HepG2 (cell line): ENCODE measurements around the gene SPRED2. TPM values are rescaled to one million over a fixed set of nuclear protein-coding genes. Genes with fewer than 3 reads are reported as not detected.

Source experiments
- ATAC-seq: fragments of 200-7000 bp; cut with Tn5 transposase; 3 replicates; pipeline ENCODE4 v1.9.1; 2020; ENCODE audit warnings: mild to moderate bottlenecking, moderate library complexity
- BruUV-seq: library from RNA; stranded (reverse); fragments of 400-500 nt; replicated peaks from 2 replicates; lab custom pipeline; 2021; lab: Mats Ljungman, UMichigan
- CTCF ChIA-PET: fragments of 300-600 bp; formaldehyde crosslinking; extraction: SDS; loops from one replicate; lab custom pipeline; 2021; ENCODE audit warnings: low total read pairs, inconsistent platforms, low intra/inter-chr PET ratio; lab: Yijun Ruan, JAX
- POLR2A ChIA-PET: fragments of 350-600 bp; sonication (Branson Sonifier 250); formaldehyde crosslinking; loops from one replicate; lab custom pipeline; 2020; ENCODE audit warnings: antibody characterized with exemption, inconsistent platforms; lab: Yijun Ruan, JAX
- DNase-seq: peaks from one replicate; pipeline ENCODE4 v3.0.0-alpha.2; 2015; ENCODE audit warnings: low spot score
- FAIRE-seq: peaks from 3 replicates; lab custom pipeline; 2011; peaks lifted over from hg19 to GRCh38; lab: Jason Lieb, UNC
- H2AFZ ChIP-seq: one replicate; pipeline ENCODE4 v1.6.1; 2011; ENCODE audit warnings: low read length, inconsistent platforms
- H3K27ac ChIP-seq: fragments of 300-600 bp; 3 replicates; pipeline ENCODE4 v1.8.0; 2011; ENCODE audit warnings: mixed run types, mild to moderate bottlenecking, mixed read lengths, low read length, inconsistent platforms; ENCODE audit not compliant: insufficient read depth; ENCODE audit errors: extremely low read length
- H3K27me3 ChIP-seq, 2 experiments: fragments of 200-600 bp in 1 of 2; 2 replicates in 1 of 2; 3 replicates in 1 of 2; pipeline versions ENCODE4 v1.6.0 to v1.8.0; 2011; ENCODE audit warnings: low read length in 2 of 2, mild to moderate bottlenecking in 2 of 2, moderate library complexity in 2 of 2, inconsistent platforms in 1 of 2; ENCODE audit not compliant: insufficient read depth in 2 of 2, control insufficient read depth in 1 of 2
- H3K36me3 ChIP-seq, 2 experiments: fragments of 200-600 bp in 1 of 2; replicated peaks in 1 of 2; 2 replicates in 1 of 2; 3 replicates in 1 of 2; pipeline versions ENCODE4 v1.5.1 to v1.8.0; 2011; ENCODE audit warnings: low read length in 2 of 2, inconsistent platforms in 1 of 2; ENCODE audit not compliant: insufficient read depth in 2 of 2, control insufficient read depth in 1 of 2
- H3K4me1 ChIP-seq: 2 replicates; pipeline ENCODE4 v1.5.1; 2012; ENCODE audit warnings: low read length, inconsistent platforms; ENCODE audit not compliant: insufficient read depth
- H3K4me2 ChIP-seq: 2 replicates; pipeline ENCODE4 v1.6.0; 2011; ENCODE audit warnings: low read depth, low read length, inconsistent platforms
- H3K4me3 ChIP-seq, 3 experiments: fragments of 200-600 bp in 1 of 3; sonication (generic), shearing (Covaris generic) in 1 of 3; replicated peaks in 1 of 3; 2 replicates each; pipeline ENCODE4 v1.5.1; 2011 to 2016; ENCODE audit warnings: low read length in 3 of 3, inconsistent platforms in 2 of 3, low read depth in 2 of 3, mild to moderate bottlenecking in 2 of 3, control low read depth in 1 of 3, mixed read lengths in 1 of 3; ENCODE audit not compliant: insufficient read depth in 1 of 3
- H3K79me2 ChIP-seq: one replicate; pipeline ENCODE4 v1.6.1; 2011; ENCODE audit warnings: low read length, inconsistent platforms; ENCODE audit not compliant: insufficient read depth
- H3K9ac ChIP-seq: 2 replicates; pipeline ENCODE4 v1.6.0; 2011; ENCODE audit warnings: mild to moderate bottlenecking, low read depth, low read length, inconsistent platforms; ENCODE audit not compliant: insufficient read depth
- H3K9me3 ChIP-seq: 2 replicates; pipeline ENCODE4 v1.5.1; 2012; ENCODE audit warnings: mild to moderate bottlenecking, low read length
- H4K20me1 ChIP-seq: 2 replicates; pipeline ENCODE4 v1.6.0; 2011; ENCODE audit warnings: inconsistent platforms, mild to moderate bottlenecking, low read length, moderate library complexity; ENCODE audit not compliant: insufficient read depth
- NONO ChIP-seq, 2 experiments: fragments of 450-650 bp in 1 of 2; sonication (generic) in 1 of 2; formaldehyde crosslinking in 1 of 2; IDR thresholded peaks in 1 of 2; conservative IDR thresholded peaks in 1 of 2; 2 replicates each; pipeline versions ENCODE4 v1.6.1 to v1.8.0; 2017 to 2022; ENCODE audit warnings: mild to moderate bottlenecking in 1 of 2, missing genetic modification reagents in 1 of 2, moderate library complexity in 1 of 2
- ZNF3 ChIP-seq: IDR thresholded peaks from 2 replicates; pipeline ENCODE4 v1.7.0; 2017; ENCODE audit warnings: inconsistent platforms
- ZNF326 ChIP-seq: sonication (generic); formaldehyde crosslinking; IDR thresholded peaks from 2 replicates; pipeline ENCODE4 v1.4.0; 2020; ENCODE audit warnings: missing genetic modification reagents, borderline replicate concordance
- WGBS: methylation state at CpG from one replicate; pipeline ENCODE4 v1.1.6; 2017; ENCODE audit warnings: low lambda C conversion rate; 5-methylcytosine and 5-hydroxymethylcytosine counted together
- in situ Hi-C: cut with HindIII; loops from 2 replicates; pipeline ENCODE4 v1.10.0; 2017; ENCODE audit warnings: low pct_unique_long_range_greater_than_20kb; ENCODE audit not compliant: extremely low pct_ligation_motif_present
- intact Hi-C: fragments of 100-400 bp; cut with micrococcal nuclease; formaldehyde crosslinking; loops from one replicate; pipeline ENCODE4 v1.10.0; 2022; ENCODE audit not compliant: unreplicated experiment
- polyA plus RNA-seq, 8 experiments: library from polyadenylated mRNA; depleted of rRNA in 3 of 8; stranded (reverse) in 7 of 8; unstranded in 1 of 8; fragments of >200 nt; fragmentation: Illumina TruSeq in 4 of 8; extraction: Trizol in 4 of 8; gene quantifications; 2 replicates each; pipeline versions ENCODE4 v1.2.1 to v1.2.3, GENCODE V29; 2011 to 2016; ENCODE audit warnings: low read depth in 4 of 8, missing spikeins in 1 of 8, mixed read lengths in 1 of 8; ENCODE audit not compliant: insufficient read depth in 1 of 8
- total RNA-seq, 5 experiments: library from RNA; depleted of rRNA; stranded (reverse); fragments of >200 nt; fragmentation: Illumina TruSeq; extraction: Trizol; gene quantifications; 2 replicates each; pipeline ENCODE4 v1.2.3, GENCODE V29; 2016; ENCODE audit warnings: low read depth in 1 of 5
- TF ChIP-seq, protein P1 (sequence below): sonication (generic); formaldehyde crosslinking; IDR thresholded peaks from 2 replicates; pipeline ENCODE4 v1.4.0; 2020; ENCODE audit warnings: missing genetic modification reagents, borderline replicate concordance

Gene SPRED2
- total and polyA plus RNA-seq, 2 of the 13 experiments (the other 11 are each of a cell fraction or from before 2014, with no cell fraction given), result 13.0 to 37.0 TPM

DNA sequence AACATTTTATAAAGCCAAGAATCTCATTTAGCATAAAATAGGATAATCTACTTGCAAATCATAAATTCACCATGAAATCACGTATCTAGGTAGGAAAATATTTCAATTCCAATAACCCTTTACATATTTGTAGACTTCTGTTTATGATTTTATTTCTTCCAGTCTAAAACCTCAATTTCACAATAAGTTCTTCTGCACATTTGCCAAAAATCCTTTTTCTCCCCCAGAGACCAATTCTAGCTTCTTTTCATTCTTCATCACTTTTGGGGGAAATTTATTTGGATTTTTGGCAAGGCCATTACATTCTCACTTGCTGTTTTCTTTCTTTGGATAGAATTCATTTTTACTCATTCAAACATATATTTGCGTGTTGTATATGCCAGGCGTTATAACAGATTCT lies 86.8 kb downstream of the SPRED2 start:
- H2AFZ ChIP-seq, result no peak overlapping the region
- no TSS peak for BruUV-seq
- no peak overlapping the region for H3K27ac ChIP-seq
- CTCF ChIA-PET, result no interaction called here
- H3K4me2 ChIP-seq, result no peak overlapping the region
- no peaks in the 10 kb centered on the region for H3K27me3 ChIP-seq
- intact Hi-C loops, result no loop called here
- ATAC-seq (no peak), FAIRE-seq (no peak), DNase-seq (no peak)
- H3K9ac ChIP-seq, result no peak overlapping the region
- POLR2A ChIA-PET, result no interaction called here
- H3K4me1 ChIP-seq, result peaks cover 22% of the 10 kb centered on the region
- TF ChIP-seq, protein P1, sequence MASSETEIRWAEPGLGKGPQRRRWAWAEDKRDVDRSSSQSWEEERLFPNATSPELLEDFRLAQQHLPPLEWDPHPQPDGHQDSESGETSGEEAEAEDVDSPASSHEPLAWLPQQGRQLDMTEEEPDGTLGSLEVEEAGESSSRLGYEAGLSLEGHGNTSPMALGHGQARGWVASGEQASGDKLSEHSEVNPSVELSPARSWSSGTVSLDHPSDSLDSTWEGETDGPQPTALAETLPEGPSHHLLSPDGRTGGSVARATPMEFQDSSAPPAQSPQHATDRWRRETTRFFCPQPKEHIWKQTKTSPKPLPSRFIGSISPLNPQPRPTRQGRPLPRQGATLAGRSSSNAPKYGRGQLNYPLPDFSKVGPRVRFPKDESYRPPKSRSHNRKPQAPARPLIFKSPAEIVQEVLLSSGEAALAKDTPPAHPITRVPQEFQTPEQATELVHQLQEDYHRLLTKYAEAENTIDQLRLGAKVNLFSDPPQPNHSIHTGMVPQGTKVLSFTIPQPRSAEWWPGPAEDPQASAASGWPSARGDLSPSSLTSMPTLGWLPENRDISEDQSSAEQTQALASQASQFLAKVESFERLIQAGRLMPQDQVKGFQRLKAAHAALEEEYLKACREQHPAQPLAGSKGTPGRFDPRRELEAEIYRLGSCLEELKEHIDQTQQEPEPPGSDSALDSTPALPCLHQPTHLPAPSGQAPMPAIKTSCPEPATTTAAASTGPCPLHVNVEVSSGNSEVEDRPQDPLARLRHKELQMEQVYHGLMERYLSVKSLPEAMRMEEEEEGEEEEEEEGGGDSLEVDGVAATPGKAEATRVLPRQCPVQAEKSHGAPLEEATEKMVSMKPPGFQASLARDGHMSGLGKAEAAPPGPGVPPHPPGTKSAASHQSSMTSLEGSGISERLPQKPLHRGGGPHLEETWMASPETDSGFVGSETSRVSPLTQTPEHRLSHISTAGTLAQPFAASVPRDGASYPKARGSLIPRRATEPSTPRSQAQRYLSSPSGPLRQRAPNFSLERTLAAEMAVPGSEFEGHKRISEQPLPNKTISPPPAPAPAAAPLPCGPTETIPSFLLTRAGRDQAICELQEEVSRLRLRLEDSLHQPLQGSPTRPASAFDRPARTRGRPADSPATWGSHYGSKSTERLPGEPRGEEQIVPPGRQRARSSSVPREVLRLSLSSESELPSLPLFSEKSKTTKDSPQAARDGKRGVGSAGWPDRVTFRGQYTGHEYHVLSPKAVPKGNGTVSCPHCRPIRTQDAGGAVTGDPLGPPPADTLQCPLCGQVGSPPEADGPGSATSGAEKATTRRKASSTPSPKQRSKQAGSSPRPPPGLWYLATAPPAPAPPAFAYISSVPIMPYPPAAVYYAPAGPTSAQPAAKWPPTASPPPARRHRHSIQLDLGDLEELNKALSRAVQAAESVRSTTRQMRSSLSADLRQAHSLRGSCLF (CRISPR knock-in tag), result no peak
- TF ChIP-seq ZNF326 (CRISPR knock-in tag) (no peak), ZNF3 (CRISPR knock-in tag) (no peak), NONO (IDR thresholded peaks at IDR 0.05) (no peak), NONO (CRISPR knock-in tag; conservative IDR thresholded peaks at IDR 0.05) (no peak)
- peaks cover 12 to 43% of the 10 kb centered on the region in 2 experiments for H3K36me3 ChIP-seq
- peaks cover 53% of the 10 kb centered on the region for H3K79me2 ChIP-seq
- over 99% methylated on average over 3 of the region's 3 CpGs for whole genome bisulfite sequencing
- H3K9me3 ChIP-seq, result no peaks in the 10 kb centered on the region
- H4K20me1 ChIP-seq, result peaks cover 45% of the 10 kb centered on the region
- in situ Hi-C loops, result no loop called here
- no peak overlapping the region for H3K4me3 ChIP-seq
